AG09319 (cell line): ENCODE measurements around the gene INS.

Experiments used
- DNase-seq: peaks from one replicate; pipeline ENCODE4 v3.0.0-alpha.2; 2010; ENCODE audit warnings: low read depth; ENCODE audit errors: extremely low read depth
- CTCF ChIP-seq: IDR thresholded peaks from 2 replicates; pipeline ENCODE4 v1.5.1; 2011; ENCODE audit warnings: low read depth, mild to moderate bottlenecking, inconsistent platforms, low read length, moderate library complexity

Gene INS

GRCh38 chr11:2122222-2122906 is 38.6 kb downstream of the INS start:
- no peak for TF ChIP-seq CTCF

GRCh38 chr11:2121227-2122130 is 39.5 kb downstream of the INS start:
- no peak for DNase-seq
- TF ChIP-seq CTCF = no peak

More at GRCh38 chr11:2122222-2122906, 38.6 kb downstream of the INS start:
- DNase-seq = peak; percentile 60

GRCh38 chr11:2120359-2121100 is 40.5 kb downstream of the INS start:
- TF ChIP-seq CTCF = peak; percentile 23
- no peak for DNase-seq

GRCh38 chr11:2118677-2119076 is 42.3 kb downstream of the INS start:
- DNase-seq = peak; percentile 46
- TF ChIP-seq CTCF = no peak

- TF ChIP-seq CTCF = no peak
- no peak for DNase-seq
These were observed 44.3 kb downstream of the INS start for GRCh38 chr11:2116680-2117079.

- no peak for TF ChIP-seq CTCF
- DNase-seq = no peak
These were observed 45.7 kb downstream of the INS start for GRCh38 chr11:2115308-2115707.
